ENCODE results near the gene ASB15.

The ASB15 gene

DNA sequence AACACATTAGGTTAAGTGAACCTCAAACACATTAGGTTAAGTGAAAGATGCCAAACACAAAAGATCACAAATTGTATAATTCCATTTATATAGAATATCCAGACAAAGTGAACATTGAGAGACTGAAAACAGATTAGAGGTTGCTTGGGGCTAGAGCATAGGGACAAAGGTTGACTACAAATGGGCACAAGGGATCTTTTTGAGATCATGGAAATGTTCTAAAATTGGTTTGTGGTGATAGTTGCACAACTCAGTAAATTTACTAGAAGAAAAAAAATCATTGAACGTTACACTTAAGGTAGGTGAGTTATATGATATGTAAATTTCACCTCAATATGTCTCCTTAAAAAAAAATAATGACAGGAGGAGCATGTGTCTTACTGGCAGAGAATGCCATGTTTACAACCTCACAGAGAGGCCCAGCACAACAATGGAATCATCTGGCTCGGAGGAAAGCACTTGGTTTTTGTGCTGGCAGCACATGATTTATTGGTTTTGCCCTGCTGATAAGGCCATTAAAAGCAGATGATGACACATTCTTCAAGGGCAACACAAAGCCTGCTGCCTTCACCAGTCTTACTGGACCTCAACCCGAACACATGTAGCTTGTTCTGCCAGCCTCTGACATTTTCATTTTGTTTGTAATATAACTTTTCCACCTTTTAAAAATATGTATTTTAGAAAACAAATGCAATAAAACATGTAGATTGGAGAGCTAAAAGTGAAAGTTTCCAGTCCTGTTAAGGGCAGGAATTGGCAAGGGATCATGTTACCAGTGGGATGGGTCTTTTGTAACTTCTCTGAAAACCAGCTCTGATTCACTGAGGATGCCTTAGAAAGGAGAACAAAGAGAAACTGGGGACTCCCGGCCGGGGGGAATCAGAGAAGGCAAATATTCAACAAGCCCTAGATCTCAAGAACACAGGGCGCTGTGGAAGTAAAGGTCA lies 42.1 kb downstream of the ASB15 start:
- Mint-ChIP-seq H3K9me3 (peaks cover under 1% of the 10 kb centered on the region), H3K27me3 (ENCODE audit: low read depth, poor library complexity) (no peaks in the 10 kb centered on the region), H3K4me3 (peak overlapping the region; percentile 46), H3K4me1 (peaks cover 71% of the 10 kb centered on the region), H3K27ac (peak overlapping the region; percentile 99), H3K36me3 (ENCODE audit: low read depth) (no peaks in the 10 kb centered on the region)
- peak; percentile 45 for DNase-seq
- TF ChIP-seq, protein P1, sequence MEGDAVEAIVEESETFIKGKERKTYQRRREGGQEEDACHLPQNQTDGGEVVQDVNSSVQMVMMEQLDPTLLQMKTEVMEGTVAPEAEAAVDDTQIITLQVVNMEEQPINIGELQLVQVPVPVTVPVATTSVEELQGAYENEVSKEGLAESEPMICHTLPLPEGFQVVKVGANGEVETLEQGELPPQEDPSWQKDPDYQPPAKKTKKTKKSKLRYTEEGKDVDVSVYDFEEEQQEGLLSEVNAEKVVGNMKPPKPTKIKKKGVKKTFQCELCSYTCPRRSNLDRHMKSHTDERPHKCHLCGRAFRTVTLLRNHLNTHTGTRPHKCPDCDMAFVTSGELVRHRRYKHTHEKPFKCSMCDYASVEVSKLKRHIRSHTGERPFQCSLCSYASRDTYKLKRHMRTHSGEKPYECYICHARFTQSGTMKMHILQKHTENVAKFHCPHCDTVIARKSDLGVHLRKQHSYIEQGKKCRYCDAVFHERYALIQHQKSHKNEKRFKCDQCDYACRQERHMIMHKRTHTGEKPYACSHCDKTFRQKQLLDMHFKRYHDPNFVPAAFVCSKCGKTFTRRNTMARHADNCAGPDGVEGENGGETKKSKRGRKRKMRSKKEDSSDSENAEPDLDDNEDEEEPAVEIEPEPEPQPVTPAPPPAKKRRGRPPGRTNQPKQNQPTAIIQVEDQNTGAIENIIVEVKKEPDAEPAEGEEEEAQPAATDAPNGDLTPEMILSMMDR (IDR thresholded peaks at IDR 0.05), result no peak

DNA sequence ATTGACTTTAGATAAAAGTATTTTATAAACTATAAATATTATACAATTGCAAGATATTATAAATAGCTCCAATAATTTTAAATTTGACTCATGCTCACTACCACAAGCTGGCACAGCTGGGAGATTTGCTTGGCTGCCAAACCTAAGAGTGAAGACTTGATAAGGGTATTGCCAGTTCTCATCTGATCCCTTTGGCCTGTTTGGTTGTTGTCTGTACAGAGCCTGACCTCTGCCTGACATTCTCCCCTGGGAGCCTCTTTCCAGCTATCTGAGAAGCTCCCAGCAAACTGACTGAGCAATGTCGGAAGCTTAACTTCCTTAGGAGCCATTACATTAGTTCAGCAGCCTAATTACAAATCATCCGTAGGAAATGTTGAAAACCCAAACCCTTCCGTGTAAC lies 43.9 kb downstream of the ASB15 start:
- peak overlapping the region; percentile 79 for H3K27ac Mint-ChIP-seq
- no peaks in the 10 kb centered on the region for H3K9me3 Mint-ChIP-seq
- TF ChIP-seq, protein P1 (IDR thresholded peaks at IDR 0.05), result no peak
- peaks cover under 1% of the 10 kb centered on the region for H3K27me3 Mint-ChIP-seq (ENCODE audit: low read depth, poor library complexity)
- H3K36me3 Mint-ChIP-seq (ENCODE audit: low read depth), result no peaks in the 10 kb centered on the region
- DNase-seq, result peak; percentile 37
- peaks cover 83% of the 10 kb centered on the region for H3K4me1 Mint-ChIP-seq
- H3K4me3 Mint-ChIP-seq, result peak overlapping the region; percentile 35

DNA sequence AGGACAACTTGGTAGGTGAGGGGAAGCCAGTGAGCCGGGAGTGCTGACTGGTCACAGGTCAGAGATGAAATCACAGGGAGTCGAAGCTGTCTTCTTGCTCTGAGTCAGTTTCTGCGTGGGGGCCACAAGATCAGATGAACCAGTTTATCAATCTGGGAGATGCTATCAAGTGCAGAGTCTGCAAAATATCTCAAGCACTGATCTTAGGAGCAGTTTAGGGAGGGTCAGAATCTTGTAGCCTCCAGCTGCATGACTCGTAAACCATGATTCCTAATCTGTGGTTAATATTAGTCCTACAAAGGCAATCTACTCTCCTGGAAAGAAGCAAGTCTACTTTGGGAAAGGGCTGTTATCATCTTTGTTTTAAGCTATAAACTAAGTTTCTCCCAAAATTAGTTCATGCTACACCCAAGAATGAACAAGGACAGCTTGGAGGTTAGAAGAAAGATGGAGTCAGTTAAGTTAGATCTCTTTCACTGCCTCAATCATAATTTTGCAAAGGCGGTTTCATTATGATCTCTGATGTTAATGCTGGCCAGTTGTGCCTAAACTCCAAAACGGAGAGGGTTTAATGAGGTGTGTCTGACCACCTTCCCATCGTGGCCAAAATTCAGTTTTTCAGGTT lies 45.6 kb downstream of the ASB15 start:
- TF ChIP-seq, protein P1 (IDR thresholded peaks at IDR 0.05), result no peak
- Mint-ChIP-seq H3K27ac (peak overlapping the region; percentile 95), H3K4me3 (peak overlapping the region; percentile 55), H3K36me3 (ENCODE audit: low read depth) (no peaks in the 10 kb centered on the region), H3K9me3 (no peaks in the 10 kb centered on the region), H3K27me3 (ENCODE audit: low read depth, poor library complexity) (peaks cover 3% of the 10 kb centered on the region), H3K4me1 (peaks cover 80% of the 10 kb centered on the region)
- DNase-seq, result no peak

DNA sequence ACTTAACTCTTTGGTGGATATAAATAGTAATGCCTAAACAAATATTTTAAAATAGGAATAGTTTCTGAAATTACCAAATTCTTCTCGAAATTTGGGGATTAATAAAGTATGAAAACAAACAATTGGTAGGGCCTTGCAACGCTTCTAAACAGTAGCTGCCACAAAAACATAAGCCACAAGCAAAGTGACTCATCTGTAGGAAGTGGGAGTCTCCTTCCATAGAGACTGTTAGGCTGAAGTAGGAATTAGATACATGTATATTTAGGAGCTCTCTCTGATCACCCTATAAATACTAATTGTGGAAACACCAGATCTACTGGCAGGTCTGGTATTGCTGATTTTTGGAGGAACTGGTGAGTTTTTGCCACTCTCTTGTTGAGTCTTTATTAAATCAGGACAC lies 48.3 kb downstream of the ASB15 start:
- Mint-ChIP-seq H3K27me3 (ENCODE audit: low read depth, poor library complexity) (peaks cover 3% of the 10 kb centered on the region), H3K4me1 (peaks cover 53% of the 10 kb centered on the region), H3K9me3 (no peaks in the 10 kb centered on the region), H3K4me3 (no peak overlapping the region), H3K36me3 (ENCODE audit: low read depth) (no peaks in the 10 kb centered on the region), H3K27ac (no peak overlapping the region)
- DNase-seq, result no peak
- TF ChIP-seq, protein P1 (IDR thresholded peaks at IDR 0.05), result no peak

DNA sequence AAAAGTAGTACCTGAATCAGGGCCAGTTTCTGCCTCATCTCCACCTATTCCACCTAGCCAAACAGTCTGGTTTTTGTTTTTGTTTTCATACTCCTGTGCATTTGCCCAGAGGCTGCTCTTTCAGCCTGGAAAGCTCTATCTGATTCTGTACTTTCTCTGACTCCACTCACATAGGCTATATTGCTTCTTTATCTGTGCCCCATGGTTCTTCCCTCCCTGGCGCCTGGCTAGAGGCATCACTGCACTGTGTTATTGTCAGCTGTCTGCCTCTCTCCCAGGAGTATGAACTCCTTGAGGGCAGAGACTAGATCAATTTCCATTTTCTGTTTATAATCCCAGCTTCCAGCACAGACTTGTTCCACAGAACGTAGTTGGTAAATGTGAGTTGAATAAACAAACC lies 49.0 kb downstream of the ASB15 start:
- Mint-ChIP-seq H3K36me3 (ENCODE audit: low read depth) (no peaks in the 10 kb centered on the region), H3K27me3 (ENCODE audit: low read depth, poor library complexity) (peaks cover 3% of the 10 kb centered on the region), H3K9me3 (no peaks in the 10 kb centered on the region), H3K4me3 (no peak overlapping the region), H3K27ac (peak overlapping the region; percentile 62), H3K4me1 (peaks cover 46% of the 10 kb centered on the region)
- TF ChIP-seq, protein P1 (IDR thresholded peaks at IDR 0.05), result no peak
- no peak for DNase-seq
